Loucy (cell line): Measurements from ENCODE around the gene GPR55.

ENCODE experiments used
- H2AFZ ChIP-seq: fragments of 200-600 bp; sonication (generic); 2 replicates; pipeline ENCODE4 v1.6.0; 2016; ENCODE audit warnings: antibody characterized with exemption, mild to moderate bottlenecking, low read length, moderate library complexity
- H3F3A ChIP-seq: fragments of 200-600 bp; 2 replicates; pipeline ENCODE4 v1.6.0; 2016; ENCODE audit warnings: antibody characterized with exemption, low read depth, mild to moderate bottlenecking
- H3K27me3 ChIP-seq: fragments of 200-600 bp; sonication (generic); 2 replicates; pipeline ENCODE4 v1.6.1; 2014; ENCODE audit warnings: low read length, mild to moderate bottlenecking; ENCODE audit not compliant: insufficient read depth, poor library complexity, severe bottlenecking
- H3K36me3 ChIP-seq: fragments of 200-600 bp; sonication (generic); 2 replicates; pipeline ENCODE4 v1.6.1; 2016; ENCODE audit warnings: low read length; ENCODE audit not compliant: insufficient read depth
- H3K4me1 ChIP-seq: fragments of 200-600 bp; sonication (generic); 2 replicates; pipeline ENCODE4 v1.5.1; 2014; ENCODE audit warnings: low read length, mild to moderate bottlenecking; ENCODE audit not compliant: insufficient read depth, poor library complexity, severe bottlenecking
- H3K4me2 ChIP-seq: fragments of 200-600 bp; sonication (generic); 2 replicates; pipeline ENCODE4 v1.6.0; 2014; ENCODE audit warnings: antibody characterized with exemption, low read length, low read depth, mild to moderate bottlenecking; ENCODE audit not compliant: poor library complexity, severe bottlenecking
- H3K4me3 ChIP-seq: fragments of 200-600 bp; sonication (generic); 2 replicates; pipeline ENCODE4 v1.5.1; 2014; ENCODE audit warnings: low read length, mild to moderate bottlenecking, mixed read lengths; ENCODE audit not compliant: poor library complexity, severe bottlenecking
- H3K79me2 ChIP-seq: fragments of 200-600 bp; sonication (generic); 2 replicates; pipeline ENCODE4 v1.6.1; 2014; ENCODE audit warnings: low read length; ENCODE audit not compliant: insufficient read depth
- H3K9ac ChIP-seq: fragments of 200-600 bp; sonication (generic); 2 replicates; pipeline ENCODE4 v1.6.0; 2014; ENCODE audit warnings: mild to moderate bottlenecking, low read depth, low read length, moderate library complexity; ENCODE audit not compliant: poor library complexity, severe bottlenecking
- H3K9me2 ChIP-seq: fragments of 200-600 bp; sonication (generic); replicated peaks from 2 replicates; pipeline ENCODE4 v1.6.1; 2016; ENCODE audit warnings: low read depth, low read length, mixed read lengths
- H3K9me3 ChIP-seq: fragments of 200-600 bp; sonication (generic); 2 replicates; pipeline ENCODE4 v1.6.1; 2014; ENCODE audit warnings: mild to moderate bottlenecking, antibody characterized with exemption, low read length, low read depth; ENCODE audit not compliant: insufficient read depth
- H4K20me1 ChIP-seq: fragments of 200-600 bp; sonication (generic); 2 replicates; pipeline ENCODE4 v1.6.0; 2014; ENCODE audit warnings: antibody characterized with exemption, low read length, mild to moderate bottlenecking; ENCODE audit not compliant: insufficient read depth, poor library complexity, severe bottlenecking
- EZH2phosphoT487 ChIP-seq: fragments of 200-600 bp; IDR thresholded peaks from 2 replicates; pipeline ENCODE4 v1.6.1; 2018; ENCODE audit warnings: antibody characterized with exemption, mild to moderate bottlenecking, moderate library complexity, borderline replicate concordance
- TF ChIP-seq, protein P1 (sequence below): fragments of 200-600 bp; sonication (generic); conservative IDR thresholded peaks from 2 replicates; pipeline ENCODE4 v1.5.1; 2014; ENCODE audit warnings: mild to moderate bottlenecking, antibody characterized with exemption, low read length

GPR55 gene

DNA sequence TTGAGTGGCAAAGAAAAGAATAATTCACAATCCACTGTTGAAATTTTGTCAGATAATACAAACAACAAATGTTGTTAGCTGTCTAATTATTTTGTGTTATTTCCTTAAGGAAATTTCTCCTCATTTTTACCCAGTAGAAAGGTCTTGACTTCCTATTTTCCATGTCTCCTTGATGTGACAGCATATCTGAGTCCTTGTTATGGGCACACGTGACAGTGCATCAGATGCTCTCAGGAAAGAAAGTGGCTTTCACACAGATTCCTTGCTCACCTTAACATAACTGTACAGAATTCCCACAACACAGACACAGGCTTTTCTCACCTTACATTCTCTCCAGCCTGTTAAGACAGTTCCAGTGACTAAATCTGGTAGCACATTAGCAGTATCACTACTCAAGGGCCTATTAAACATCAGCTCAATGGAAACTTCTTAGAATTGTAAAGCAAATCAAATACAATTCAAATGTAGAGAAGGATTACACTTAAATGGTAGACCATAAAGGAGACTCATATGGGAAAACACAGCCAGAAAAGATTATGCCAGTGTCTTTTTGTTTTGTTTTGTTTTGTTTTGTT is 30.2 kb upstream of the GPR55 start:
- H3K36me3 ChIP-seq: no peaks in the 10 kb centered on the region
- H3K4me1 ChIP-seq: peaks cover 21% of the 10 kb centered on the region
- TF ChIP-seq, protein P1, sequence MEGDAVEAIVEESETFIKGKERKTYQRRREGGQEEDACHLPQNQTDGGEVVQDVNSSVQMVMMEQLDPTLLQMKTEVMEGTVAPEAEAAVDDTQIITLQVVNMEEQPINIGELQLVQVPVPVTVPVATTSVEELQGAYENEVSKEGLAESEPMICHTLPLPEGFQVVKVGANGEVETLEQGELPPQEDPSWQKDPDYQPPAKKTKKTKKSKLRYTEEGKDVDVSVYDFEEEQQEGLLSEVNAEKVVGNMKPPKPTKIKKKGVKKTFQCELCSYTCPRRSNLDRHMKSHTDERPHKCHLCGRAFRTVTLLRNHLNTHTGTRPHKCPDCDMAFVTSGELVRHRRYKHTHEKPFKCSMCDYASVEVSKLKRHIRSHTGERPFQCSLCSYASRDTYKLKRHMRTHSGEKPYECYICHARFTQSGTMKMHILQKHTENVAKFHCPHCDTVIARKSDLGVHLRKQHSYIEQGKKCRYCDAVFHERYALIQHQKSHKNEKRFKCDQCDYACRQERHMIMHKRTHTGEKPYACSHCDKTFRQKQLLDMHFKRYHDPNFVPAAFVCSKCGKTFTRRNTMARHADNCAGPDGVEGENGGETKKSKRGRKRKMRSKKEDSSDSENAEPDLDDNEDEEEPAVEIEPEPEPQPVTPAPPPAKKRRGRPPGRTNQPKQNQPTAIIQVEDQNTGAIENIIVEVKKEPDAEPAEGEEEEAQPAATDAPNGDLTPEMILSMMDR: no peak
- no peak for TF ChIP-seq EZH2phosphoT487
- H3K79me2 ChIP-seq: no peaks in the 10 kb centered on the region
- H3K27me3 ChIP-seq: no peaks in the 10 kb centered on the region
- H3K9me3 ChIP-seq: no peaks in the 10 kb centered on the region
- H3K9me2 ChIP-seq: no peaks in the 10 kb centered on the region
- H2AFZ ChIP-seq: no peak overlapping the region
- no peak overlapping the region for H3K4me3 ChIP-seq
- H3K9ac ChIP-seq: no peak overlapping the region
- no peaks in the 10 kb centered on the region for H3F3A ChIP-seq
- no peak overlapping the region for H3K4me2 ChIP-seq
- H4K20me1 ChIP-seq: no peaks in the 10 kb centered on the region

DNA sequence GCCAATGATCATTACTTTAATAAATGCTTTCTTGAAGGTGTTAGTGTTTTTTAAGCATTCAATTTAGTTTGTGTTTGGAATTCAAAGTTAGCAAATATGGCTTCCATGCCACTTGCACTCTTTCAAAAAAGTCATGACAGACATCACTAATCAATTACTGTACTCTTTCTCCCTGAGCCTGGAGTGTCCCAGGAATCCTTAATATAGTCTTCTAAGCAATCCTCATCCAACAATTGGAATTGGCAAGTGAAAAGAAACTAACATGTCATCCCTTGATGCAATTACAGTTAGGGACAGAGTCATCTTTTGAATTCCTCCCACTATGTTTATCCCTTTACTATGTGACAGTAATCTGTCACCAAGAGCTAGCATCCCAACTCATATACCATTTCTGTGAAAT is 29.7 kb upstream of the GPR55 start:
- TF ChIP-seq EZH2phosphoT487: no peak
- TF ChIP-seq, protein P1: no peak
- Histone ChIP-seq H4K20me1 (no peaks in the 10 kb centered on the region), H3K9me3 (no peaks in the 10 kb centered on the region), H3K4me1 (peaks cover 15% of the 10 kb centered on the region), H3K36me3 (no peaks in the 10 kb centered on the region), H3K27me3 (no peaks in the 10 kb centered on the region), H3K4me3 (no peak overlapping the region), H3K4me2 (no peak overlapping the region), H3F3A (no peaks in the 10 kb centered on the region), H3K79me2 (no peaks in the 10 kb centered on the region), H3K9ac (no peak overlapping the region), H2AFZ (no peak overlapping the region), H3K9me2 (no peaks in the 10 kb centered on the region)

DNA sequence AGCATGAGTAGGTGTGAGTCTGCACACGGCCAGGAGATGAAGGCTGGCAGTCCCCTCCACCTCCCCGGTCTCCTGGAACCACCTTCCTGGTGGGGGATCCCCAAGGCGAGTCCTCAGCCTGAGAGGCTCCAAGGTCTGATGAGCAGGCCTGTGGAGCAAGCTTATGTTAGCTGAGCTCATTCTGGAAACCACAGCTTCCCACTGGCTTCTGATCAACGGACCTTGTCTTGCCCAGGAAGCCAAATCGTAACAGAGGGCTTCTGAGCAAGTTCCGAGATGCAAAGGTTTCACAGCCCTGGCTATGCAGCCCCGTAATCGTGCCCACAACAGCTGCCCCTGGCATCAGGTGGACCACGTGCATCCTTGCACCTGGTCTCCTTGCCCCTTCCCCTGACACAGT is 28.8 kb upstream of the GPR55 start:
- Histone ChIP-seq H3K4me2 (peak overlapping the region; percentile 54), H3F3A (no peaks in the 10 kb centered on the region), H3K4me3 (no peak overlapping the region), H3K36me3 (no peaks in the 10 kb centered on the region), H4K20me1 (no peaks in the 10 kb centered on the region), H2AFZ (peak overlapping the region; percentile 70), H3K27me3 (no peaks in the 10 kb centered on the region), H3K79me2 (no peaks in the 10 kb centered on the region), H3K9me2 (no peaks in the 10 kb centered on the region), H3K9me3 (no peaks in the 10 kb centered on the region), H3K4me1 (peaks cover 14% of the 10 kb centered on the region), H3K9ac (peak overlapping the region; percentile 4)
- no peak for TF ChIP-seq EZH2phosphoT487
- TF ChIP-seq, protein P1: no peak
